GM23248 (cell line): Measurements from ENCODE around the gene SYCE3. TPM values are rescaled to one million over a fixed set of nuclear protein-coding genes. Genes with fewer than 3 reads are reported as not detected.

Experiments used
- DNase-seq: peaks from one replicate; pipeline ENCODE4 v3.0.0-alpha.2; 2015
- H2AFZ ChIP-seq: fragments of 200-600 bp; sonication (generic); 2 replicates; pipeline ENCODE4 v1.6.1; 2016; ENCODE audit warnings: antibody characterized with exemption
- H3F3A ChIP-seq: fragments of 200-600 bp; sonication (generic); 2 replicates; pipeline ENCODE4 v1.6.1; 2016; ENCODE audit warnings: mild to moderate bottlenecking, antibody characterized with exemption, mixed run types; ENCODE audit not compliant: insufficient read depth
- H3K27ac ChIP-seq: fragments of 200-600 bp; sonication (generic); 2 replicates; pipeline ENCODE4 v1.5.1; 2016; ENCODE audit warnings: mild to moderate bottlenecking
- H3K27me3 ChIP-seq: fragments of 200-600 bp; sonication (generic); replicated peaks from 2 replicates; pipeline ENCODE4 v1.6.1; 2016; ENCODE audit warnings: mild to moderate bottlenecking; ENCODE audit not compliant: insufficient read depth
- H3K36me3 ChIP-seq: fragments of 200-600 bp; sonication (generic); 2 replicates; pipeline ENCODE4 v1.6.1; 2016; ENCODE audit warnings: low read depth, mild to moderate bottlenecking
- H3K4me1 ChIP-seq: fragments of 200-600 bp; sonication (generic); 2 replicates; pipeline ENCODE4 v1.6.1; 2016; ENCODE audit warnings: mild to moderate bottlenecking; ENCODE audit not compliant: insufficient read depth
- H3K4me2 ChIP-seq: fragments of 200-600 bp; sonication (generic); one replicate; pipeline ENCODE4 v1.6.1; 2016; ENCODE audit warnings: mild to moderate bottlenecking; ENCODE audit not compliant: unreplicated experiment
- H3K4me3 ChIP-seq: fragments of 200-600 bp; sonication (generic); 2 replicates; pipeline ENCODE4 v1.5.1; 2016; ENCODE audit warnings: mild to moderate bottlenecking
- H3K79me2 ChIP-seq: fragments of 200-600 bp; sonication (generic); 2 replicates; pipeline ENCODE4 v1.6.1; 2016; ENCODE audit warnings: mild to moderate bottlenecking; ENCODE audit not compliant: insufficient read depth
- H3K9ac ChIP-seq: fragments of 200-600 bp; sonication (generic); 2 replicates; pipeline ENCODE4 v1.6.1; 2016; ENCODE audit warnings: mild to moderate bottlenecking
- H3K9me2 ChIP-seq: fragments of 200-600 bp; sonication (generic); 2 replicates; pipeline ENCODE4 v1.6.1; 2016; ENCODE audit warnings: mixed run types, mild to moderate bottlenecking, moderate library complexity; ENCODE audit not compliant: insufficient read depth
- H3K9me3 ChIP-seq: fragments of 200-600 bp; sonication (generic); one replicate; pipeline ENCODE4 v1.6.1; 2017; ENCODE audit warnings: low read depth
- H4K20me1 ChIP-seq: fragments of 200-600 bp; sonication (generic); 2 replicates; pipeline ENCODE4 v1.6.0; 2016; ENCODE audit not compliant: insufficient read depth
- EZH2 ChIP-seq: fragments of 200-600 bp; sonication (generic); IDR thresholded peaks from 2 replicates; pipeline ENCODE4 v1.6.1; 2018; ENCODE audit warnings: antibody characterized with exemption, mild to moderate bottlenecking; ENCODE audit not compliant: insufficient read depth, poor library complexity, severe bottlenecking
- EZH2phosphoT487 ChIP-seq: fragments of 200-600 bp; sonication (generic); IDR thresholded peaks from 2 replicates; pipeline ENCODE4 v1.6.1; 2018; ENCODE audit warnings: antibody characterized with exemption, moderate library complexity, mild to moderate bottlenecking, low read depth; ENCODE audit not compliant: insufficient read depth
- WGBS, 2 experiments: methylation state at CpG; one replicate each; pipeline ENCODE4 v1.1.6; 2015 to 2017; ENCODE audit warnings: low lambda C conversion rate in 2 of 2, low coverage in 1 of 2; ENCODE audit errors: missing lambda C conversion rate in 2 of 2; 5-methylcytosine and 5-hydroxymethylcytosine counted together
- in situ Hi-C: fragments of 300-500 bp; cut with MboI; formaldehyde crosslinking; loops from 2 replicates; pipeline ENCODE4 v1.15.0; 2020
- polyA plus RNA-seq: library from polyadenylated mRNA; unstranded; fragments of >200 nt; fragmentation: Nextera tagmentation; extraction: Ambion mirVana; gene quantifications from 2 replicates; pipeline ENCODE4 v1.2.1, GENCODE V29; 2016
- total RNA-seq: library from RNA; depleted of rRNA; stranded (reverse); fragments of >200 nt; shearing (Covaris generic); gene quantifications from 2 replicates; pipeline ENCODE4 v1.2.3, GENCODE V29; 2014

The SYCE3 gene
- total and polyA plus RNA-seq, 2 experiments from 2014 or later: 0.80 TPM; not detected in 1

DNA sequence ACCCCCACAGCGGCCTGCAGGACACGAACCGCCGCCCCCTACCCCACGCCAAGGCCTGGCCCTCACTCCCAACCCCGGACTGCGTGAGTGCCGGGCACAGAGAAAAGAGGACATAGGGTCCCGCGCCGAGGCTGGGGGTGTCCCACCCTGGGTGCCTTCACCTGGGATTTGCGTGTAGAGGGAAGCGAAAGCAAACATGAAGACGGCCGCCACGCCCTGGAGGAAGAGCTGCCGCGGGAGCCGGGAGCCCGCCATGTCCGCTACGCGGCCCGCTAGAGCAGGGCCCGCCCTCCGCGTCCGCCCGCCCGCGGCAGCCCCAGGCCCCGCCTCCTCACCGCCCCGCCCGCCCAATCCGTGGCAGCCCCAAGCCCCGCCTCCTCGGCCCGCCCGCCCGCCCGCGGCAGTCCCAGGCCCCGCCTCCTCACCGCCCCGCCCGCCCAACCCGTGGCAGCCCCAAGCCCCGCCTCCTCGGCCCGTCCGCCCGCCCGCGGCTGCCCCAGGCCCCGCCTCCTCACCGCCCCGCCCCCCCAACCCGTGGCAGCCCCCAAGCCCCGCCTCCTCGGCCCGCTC is 55.2 kb downstream of the SYCE3 start, which contains the start of gene LMF2:
TSS of gene LMF2 (minus strand) at position 282 of the 570 bp plus-strand sequence. CDS start at position 255, 27 bp downstream.
- H3K79me2 ChIP-seq: peaks cover 73% of the 10 kb centered on the region
- 1 to 2% methylated on average over 16 to 57 of the region's 62 CpGs for WGBS, 2 experiments
- H3K4me1 ChIP-seq: peaks cover 10% of the 10 kb centered on the region

DNA sequence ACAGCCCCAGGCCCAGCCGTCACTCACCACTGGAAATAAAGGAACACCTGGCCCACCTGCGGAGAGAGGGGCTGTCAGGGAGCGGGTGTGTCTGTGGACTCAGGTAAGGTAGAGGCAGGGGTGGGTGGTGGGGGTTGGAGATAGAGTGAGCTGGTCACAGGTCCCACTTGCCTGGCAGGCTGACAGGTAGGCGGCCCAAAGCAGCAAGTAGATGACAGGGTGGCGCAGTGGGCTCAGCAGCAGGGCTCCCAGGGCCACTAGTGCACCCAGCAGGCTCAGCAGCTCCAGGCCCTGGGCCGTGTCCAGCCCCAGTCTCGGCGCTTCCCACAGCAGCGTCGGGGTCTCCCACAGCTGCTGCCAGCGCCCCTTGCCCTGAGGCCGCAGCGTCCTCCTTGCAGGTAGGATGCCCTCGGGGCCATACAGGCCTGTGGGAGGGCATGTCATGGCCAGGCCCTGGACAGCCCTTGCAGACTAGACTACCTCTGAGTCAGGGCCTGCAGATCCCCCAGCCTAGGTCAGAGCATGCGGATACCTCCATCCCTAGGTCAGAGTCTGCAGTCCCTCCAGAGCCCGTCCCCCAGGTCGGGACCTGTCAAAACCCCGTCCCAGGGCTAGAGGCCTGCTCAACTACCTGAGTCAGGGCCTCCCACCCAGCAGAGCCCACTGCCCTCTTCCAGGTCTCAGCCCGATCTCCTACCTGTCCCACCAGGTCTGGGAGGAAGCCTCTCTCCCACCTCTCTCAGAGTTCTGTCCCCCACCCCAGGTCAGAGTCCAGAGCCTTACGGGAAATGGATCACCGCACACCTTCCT is 55.9 kb downstream of the SYCE3 start:
- peak overlapping the region; percentile 66 for H2AFZ ChIP-seq
- H3K9me2 ChIP-seq: no peaks in the 10 kb centered on the region
- H3K27me3 ChIP-seq: no peaks in the 10 kb centered on the region
- peaks cover 10% of the 10 kb centered on the region for H3K4me1 ChIP-seq
- 11 to 20% methylated on average over 15 to 19 of the region's 21 CpGs for WGBS, 2 experiments
- no peaks in the 10 kb centered on the region for H3K36me3 ChIP-seq
- peak overlapping the region; percentile 97 for H3K9ac ChIP-seq
- H3K4me2 ChIP-seq: peak overlapping the region; percentile 86
- H3K4me3 ChIP-seq: peak overlapping the region; percentile 94
- no peaks in the 10 kb centered on the region for H3K9me3 ChIP-seq
- peak overlapping the region; percentile 73 for H3K27ac ChIP-seq
- TF ChIP-seq EZH2phosphoT487 (no peak), EZH2 (no peak)
- H3F3A ChIP-seq: peaks cover 10% of the 10 kb centered on the region; the same call in 1 of the 2 replicates
- peak; percentile 55 for DNase-seq
- in situ Hi-C loops: no loop called here
- H3K79me2 ChIP-seq: peaks cover 66% of the 10 kb centered on the region
- no peaks in the 10 kb centered on the region for H4K20me1 ChIP-seq

More for the DNA sequence above, 55.2 kb downstream of the SYCE3 start, which contains the start of gene LMF2:
- H3K9ac ChIP-seq: peak within 1 kb of the TSS; percentile 97
- TF ChIP-seq EZH2phosphoT487 (no peak), EZH2 (no peak)
- no peaks in the 10 kb centered on the region for H3K27me3 ChIP-seq
- peak within 1 kb of the TSS; percentile 100 for H3K4me2 ChIP-seq
- no peaks in the 10 kb centered on the region for H3K36me3 ChIP-seq
- H4K20me1 ChIP-seq: no peaks in the 10 kb centered on the region; the same call in 1 of the 2 replicates
- peak; percentile 94 for DNase-seq
- peak within 1 kb of the TSS; percentile 94 for H3K4me3 ChIP-seq
- peaks cover 10% of the 10 kb centered on the region; the same call in 1 of the 2 replicates for H3F3A ChIP-seq
- peak within 1 kb of the TSS; percentile 78 for H3K27ac ChIP-seq
- no peaks in the 10 kb centered on the region for H3K9me3 ChIP-seq
- H3K9me2 ChIP-seq: no peaks in the 10 kb centered on the region
- H2AFZ ChIP-seq: peak within 1 kb of the TSS; percentile 75
- in situ Hi-C loops: no loop called here

DNA sequence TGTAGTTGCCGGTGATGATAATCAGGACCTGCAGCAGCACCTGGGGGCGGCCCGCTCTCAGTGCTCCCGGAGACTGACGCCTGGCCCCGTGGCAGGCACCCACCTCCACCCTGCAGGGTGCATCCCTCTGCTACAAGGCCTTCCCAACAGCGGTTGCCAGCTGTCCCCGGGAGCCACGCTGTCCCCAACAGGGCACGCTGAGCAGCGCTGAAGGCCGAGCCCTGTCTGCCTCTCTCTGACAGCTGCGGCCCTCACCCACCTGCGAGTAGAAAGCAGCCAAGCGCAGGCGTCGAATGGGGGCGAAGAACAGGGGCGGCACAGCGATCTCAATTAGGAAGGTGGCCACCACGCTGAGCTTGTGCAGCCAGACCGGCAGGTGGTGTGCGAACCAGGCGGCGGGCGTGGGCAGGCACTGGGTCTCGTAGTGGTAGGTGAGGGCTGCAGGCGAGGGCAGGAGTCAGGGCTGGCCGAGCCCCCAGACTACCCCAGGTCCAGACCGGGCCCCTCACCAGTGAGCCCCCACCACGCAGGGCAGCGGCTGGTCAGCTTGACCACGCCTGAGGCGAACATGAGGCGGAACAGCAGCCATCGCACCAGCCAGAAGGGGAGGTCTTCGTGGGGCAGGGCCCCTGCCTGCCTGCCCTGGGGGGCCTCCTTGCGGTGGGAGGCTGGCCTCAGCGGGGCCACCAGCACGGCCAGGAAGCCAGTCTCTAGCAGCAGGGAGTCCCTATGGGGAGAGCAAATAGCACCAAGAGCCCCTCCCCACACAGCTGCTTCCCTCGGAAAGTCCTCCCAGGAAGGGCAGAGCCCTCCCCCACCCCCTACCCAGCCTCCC is 56.7 kb downstream of the SYCE3 start:
- peak overlapping the region; percentile 86 for H3K4me2 ChIP-seq
- H3K4me3 ChIP-seq: peak overlapping the region; percentile 94
- H4K20me1 ChIP-seq: no peaks in the 10 kb centered on the region
- H3K79me2 ChIP-seq: peaks cover 58% of the 10 kb centered on the region
- DNase-seq: no peak
- no peaks in the 10 kb centered on the region for H3K27me3 ChIP-seq
- in situ Hi-C loops: no loop called here
- no peaks in the 10 kb centered on the region for H3K36me3 ChIP-seq
- 87 to 88% methylated on average over 38 to 41 of the region's 41 CpGs for WGBS, 2 experiments
- H2AFZ ChIP-seq: no peak overlapping the region
- no peak overlapping the region for H3K27ac ChIP-seq
- no peaks in the 10 kb centered on the region for H3K9me2 ChIP-seq
- TF ChIP-seq EZH2phosphoT487 (no peak), EZH2 (no peak)
- H3K4me1 ChIP-seq: peaks cover 10% of the 10 kb centered on the region
- peaks cover 10% of the 10 kb centered on the region; the same call in 1 of the 2 replicates for H3F3A ChIP-seq
- no peaks in the 10 kb centered on the region for H3K9me3 ChIP-seq
- H3K9ac ChIP-seq: peak overlapping the region; percentile 97

DNA sequence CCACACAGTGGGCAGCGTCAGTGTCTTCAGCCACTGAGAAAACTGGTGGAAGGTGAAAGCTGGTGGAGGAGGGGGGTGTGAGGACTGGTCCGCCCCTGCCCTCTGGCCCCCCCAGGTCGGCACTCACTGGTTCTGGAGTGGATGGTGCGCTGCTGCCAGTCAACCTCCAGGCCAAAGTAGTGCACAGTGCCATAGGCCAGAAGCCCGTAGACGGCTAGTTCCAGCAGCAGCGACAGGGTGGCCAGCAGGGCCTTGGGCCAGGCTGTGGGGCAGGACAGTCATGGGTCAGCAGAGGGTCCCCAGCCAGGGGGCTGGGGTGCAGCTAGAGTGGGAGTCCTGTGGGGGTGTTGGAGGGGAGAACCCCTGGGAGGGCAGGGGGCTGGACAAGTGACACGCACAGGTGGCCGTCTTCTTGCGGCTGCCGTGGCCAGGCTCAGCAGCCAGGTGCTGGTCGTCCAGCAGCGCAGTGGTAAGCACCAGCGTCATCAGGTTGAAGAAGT is 57.4 kb downstream of the SYCE3 start:
- WGBS, 2 experiments: 88 to 91% methylated on average over 14 of the region's 14 CpGs
- Histone ChIP-seq H3K36me3 (no peaks in the 10 kb centered on the region), H3K9ac (no peak overlapping the region), H3K4me3 (no peak overlapping the region), H2AFZ (no peak overlapping the region), H4K20me1 (no peaks in the 10 kb centered on the region), H3K4me2 (no peak overlapping the region), H3K9me3 (no peaks in the 10 kb centered on the region), H3F3A (peaks cover 10% of the 10 kb centered on the region; the same call in 1 of the 2 replicates), H3K27me3 (no peaks in the 10 kb centered on the region), H3K27ac (no peak overlapping the region), H3K79me2 (peaks cover 51% of the 10 kb centered on the region), H3K4me1 (peaks cover 10% of the 10 kb centered on the region), H3K9me2 (no peaks in the 10 kb centered on the region)
- DNase-seq: no peak
- in situ Hi-C loops: no loop called here
- TF ChIP-seq EZH2phosphoT487 (no peak), EZH2 (no peak)
